Activated CD4-positive, alpha-beta memory T cell treated with anti-CD3 and anti-CD28 coated beads, Interleukin-2, amount 10 ng/mL, durations not matched to agents 7 days and 5 days (primary cell): ENCODE data around the gene RET. TPM values are rescaled to one million over a fixed set of nuclear protein-coding genes. Genes with fewer than 3 reads are reported as not detected.
A peak's percentile ranks its signal among the peaks of the same experiment; 100 is the strongest.

Experiments used
- CTCF ChIA-PET: fragments of 350-600 bp; sonication (Branson Sonifier 250); formaldehyde crosslinking; loops from one replicate; lab custom pipeline; 2021; ENCODE audit warnings: antibody characterized with exemption, inconsistent platforms; lab: Charles Lee
- POLR2A ChIA-PET: fragments of 350-600 bp; sonication (Branson Sonifier 250); formaldehyde crosslinking; loops from one replicate; lab custom pipeline; 2021; ENCODE audit warnings: antibody characterized with exemption; lab: Charles Lee
- DNase-seq: peaks from one replicate; pipeline ENCODE4 v3.0.0-alpha.2; 2020
- H3K27ac Mint-ChIP-seq: one replicate; pipeline ENCODE4 v1.8.0; 2021; ENCODE audit warnings: mild to moderate bottlenecking, mixed read lengths
- H3K27me3 Mint-ChIP-seq: one replicate; pipeline ENCODE4 v1.8.0; 2021; ENCODE audit warnings: mixed read lengths
- H3K36me3 Mint-ChIP-seq: one replicate; pipeline ENCODE4 v1.8.0; 2021; ENCODE audit warnings: low read depth, mixed read lengths
- H3K4me1 Mint-ChIP-seq: one replicate; pipeline ENCODE4 v1.8.0; 2021; ENCODE audit warnings: mixed read lengths
- H3K4me3 Mint-ChIP-seq: one replicate; pipeline ENCODE4 v1.8.0; 2021; ENCODE audit warnings: mild to moderate bottlenecking, mixed read lengths
- H3K9me3 Mint-ChIP-seq: one replicate; pipeline ENCODE4 v1.8.0; 2021; ENCODE audit warnings: mixed read lengths
- total RNA-seq, 2 experiments: library from RNA; stranded (reverse); gene quantifications; one replicate each; pipeline ENCODE4 v1.2.3, GENCODE V29; 2021

Gene RET
- total RNA-seq, 2 experiments from 2014 or later: 0.28 to 0.50 TPM

- ChIA-PET POLR2A (no interaction called here), CTCF (no interaction called here)
- Mint-ChIP-seq H3K27me3 (no peaks in the 10 kb centered on the region), H3K36me3 (no peaks in the 10 kb centered on the region), H3K9me3 (no peaks in the 10 kb centered on the region), H3K27ac (no peak overlapping the region), H3K4me3 (no peak overlapping the region), H3K4me1 (no peaks in the 10 kb centered on the region)
- peak; percentile 14 for DNase-seq
Measured at GRCh38 chr10:43040482-43041256, 36.2 kb upstream of the RET start.

- no peak overlapping the region for H3K27ac Mint-ChIP-seq
- H3K4me1 Mint-ChIP-seq: no peaks in the 10 kb centered on the region
- POLR2A ChIA-PET: no interaction called here
- H3K27me3 Mint-ChIP-seq: no peaks in the 10 kb centered on the region
- H3K9me3 Mint-ChIP-seq: no peaks in the 10 kb centered on the region
- CTCF ChIA-PET: no interaction called here
- no peak for DNase-seq
- no peak overlapping the region for H3K4me3 Mint-ChIP-seq
- no peaks in the 10 kb centered on the region for H3K36me3 Mint-ChIP-seq
Measured at GRCh38 chr10:43041422-43042342, 35.2 kb upstream of the RET start.

- Mint-ChIP-seq H3K4me3 (no peak overlapping the region), H3K27ac (no peak overlapping the region), H3K4me1 (no peaks in the 10 kb centered on the region), H3K27me3 (no peaks in the 10 kb centered on the region), H3K36me3 (no peaks in the 10 kb centered on the region), H3K9me3 (no peaks in the 10 kb centered on the region)
- POLR2A ChIA-PET: no interaction called here
- peak; percentile 15 for DNase-seq
- CTCF ChIA-PET: no interaction called here
Measured at GRCh38 chr10:43042503-43043341, 34.1 kb upstream of the RET start.

- H3K9me3 Mint-ChIP-seq: no peaks in the 10 kb centered on the region
- H3K4me1 Mint-ChIP-seq: no peaks in the 10 kb centered on the region
- ChIA-PET POLR2A (no interaction called here), CTCF (no interaction called here)
- H3K4me3 Mint-ChIP-seq: no peak overlapping the region
- DNase-seq: peak; percentile 6
- H3K36me3 Mint-ChIP-seq: no peaks in the 10 kb centered on the region
- no peak overlapping the region for H3K27ac Mint-ChIP-seq
- no peaks in the 10 kb centered on the region for H3K27me3 Mint-ChIP-seq
Measured at GRCh38 chr10:43043342-43043772, 33.5 kb upstream of the RET start.

- H3K27ac Mint-ChIP-seq: no peak overlapping the region
- no peaks in the 10 kb centered on the region for H3K27me3 Mint-ChIP-seq
- no peaks in the 10 kb centered on the region for H3K4me1 Mint-ChIP-seq
- ChIA-PET CTCF (no interaction called here), POLR2A (no interaction called here)
- DNase-seq: peak; percentile 12
- no peaks in the 10 kb centered on the region for H3K9me3 Mint-ChIP-seq
- H3K36me3 Mint-ChIP-seq: no peaks in the 10 kb centered on the region
- H3K4me3 Mint-ChIP-seq: no peak overlapping the region
Measured at GRCh38 chr10:43043773-43044447, 33.0 kb upstream of the RET start.

GRCh38 chr10:43044448-43044921 is 32.4 kb upstream of the RET start:
- Mint-ChIP-seq H3K9me3 (no peaks in the 10 kb centered on the region), H3K27ac (no peak overlapping the region), H3K4me3 (no peak overlapping the region), H3K27me3 (peaks cover 4% of the 10 kb centered on the region), H3K36me3 (no peaks in the 10 kb centered on the region), H3K4me1 (no peaks in the 10 kb centered on the region)
- POLR2A ChIA-PET: no interaction called here
- CTCF ChIA-PET: no interaction called here
- DNase-seq: no peak

GRCh38 chr10:43044961-43045621 is 31.8 kb upstream of the RET start:
- H3K4me1 Mint-ChIP-seq: no peaks in the 10 kb centered on the region
- no peaks in the 10 kb centered on the region for H3K9me3 Mint-ChIP-seq
- H3K27ac Mint-ChIP-seq: no peak overlapping the region
- CTCF ChIA-PET: no interaction called here
- H3K36me3 Mint-ChIP-seq: no peaks in the 10 kb centered on the region
- POLR2A ChIA-PET: no interaction called here
- peaks cover 6% of the 10 kb centered on the region for H3K27me3 Mint-ChIP-seq
- H3K4me3 Mint-ChIP-seq: no peak overlapping the region
- peak; percentile 11 for DNase-seq

- H3K27ac Mint-ChIP-seq: no peak overlapping the region
- H3K9me3 Mint-ChIP-seq: no peaks in the 10 kb centered on the region
- no peak overlapping the region for H3K4me3 Mint-ChIP-seq
- no peaks in the 10 kb centered on the region for H3K4me1 Mint-ChIP-seq
- POLR2A ChIA-PET: no interaction called here
- DNase-seq: peak; percentile 9
- peaks cover 12% of the 10 kb centered on the region for H3K27me3 Mint-ChIP-seq
- CTCF ChIA-PET: no interaction called here
- no peaks in the 10 kb centered on the region for H3K36me3 Mint-ChIP-seq
Measured at GRCh38 chr10:43045631-43046287, 31.1 kb upstream of the RET start.

GRCh38 chr10:43046288-43046991 is 30.4 kb upstream of the RET start:
- H3K36me3 Mint-ChIP-seq: no peaks in the 10 kb centered on the region
- POLR2A ChIA-PET: no interaction called here
- H3K4me3 Mint-ChIP-seq: no peak overlapping the region
- H3K27me3 Mint-ChIP-seq: peaks cover 18% of the 10 kb centered on the region
- no peaks in the 10 kb centered on the region for H3K9me3 Mint-ChIP-seq
- DNase-seq: peak; percentile 7
- no peaks in the 10 kb centered on the region for H3K4me1 Mint-ChIP-seq
- no peak overlapping the region for H3K27ac Mint-ChIP-seq
- CTCF ChIA-PET: no interaction called here

- H3K36me3 Mint-ChIP-seq: no peaks in the 10 kb centered on the region
- H3K9me3 Mint-ChIP-seq: no peaks in the 10 kb centered on the region
- no peak for DNase-seq
- ChIA-PET POLR2A (no interaction called here), CTCF (no interaction called here)
- H3K27ac Mint-ChIP-seq: no peak overlapping the region
- H3K27me3 Mint-ChIP-seq: peaks cover 24% of the 10 kb centered on the region
- H3K4me3 Mint-ChIP-seq: no peak overlapping the region
- no peaks in the 10 kb centered on the region for H3K4me1 Mint-ChIP-seq
Measured at GRCh38 chr10:43047288-43047970, 29.4 kb upstream of the RET start.
